Measurements from ENCODE around the gene EPHX1. TPM values are rescaled to one million over a fixed set of nuclear protein-coding genes. Genes with fewer than 3 reads are reported as not detected.

Gene EPHX1
- total RNA-seq, 1 donor = 3.2 TPM

GRCh38 chr1:225859151-225859550 is 49.2 kb downstream of the EPHX1 start:
- no peak for DNase-seq (ENCODE audit: low read depth in 2 of 3, low spot score in 2 of 3)

- DNase-seq (ENCODE audit: low read depth in 2 of 3, low spot score in 2 of 3) = no peak
Observed at GRCh38 chr1:225860107-225860506, 50.2 kb downstream of the EPHX1 start.

GRCh38 chr1:225860876-225861441 is 51.0 kb downstream of the EPHX1 start:
- DNase-seq (ENCODE audit: low read depth in 2 of 3, low spot score in 2 of 3) = no peak

- DNase-seq (ENCODE audit: low read depth in 2 of 3, low spot score in 2 of 3) = no peak
Observed at GRCh38 chr1:225861834-225862580, 52.1 kb downstream of the EPHX1 start.

- DNase-seq (ENCODE audit: low read depth in 2 of 3, low spot score in 2 of 3) = no peak
Observed at GRCh38 chr1:225862581-225862950, 52.6 kb downstream of the EPHX1 start.

- DNase-seq (ENCODE audit: low read depth in 2 of 3, low spot score in 2 of 3) = no peak
Observed at GRCh38 chr1:225863167-225863566, 53.2 kb downstream of the EPHX1 start.

GRCh38 chr1:225865514-225865913 is 55.6 kb downstream of the EPHX1 start:
- DNase-seq (ENCODE audit: low read depth in 2 of 3, low spot score in 2 of 3) = no peak

- peak in 2 of 3 donors; percentile 86 to 90 for DNase-seq (ENCODE audit: low read depth in 2 of 3, low spot score in 2 of 3)
Observed at GRCh38 chr1:225866061-225866837, 56.3 kb downstream of the EPHX1 start.

GRCh38 chr1:225866981-225867380 is 57.1 kb downstream of the EPHX1 start:
- DNase-seq (ENCODE audit: low read depth in 2 of 3, low spot score in 2 of 3) = no peak

GRCh38 chr1:225868631-225869330 is 58.9 kb downstream of the EPHX1 start:
- no peak for DNase-seq (ENCODE audit: low read depth in 2 of 3, low spot score in 2 of 3)

GRCh38 chr1:225870911-225871310 is 61.0 kb downstream of the EPHX1 start:
- DNase-seq (ENCODE audit: low read depth in 2 of 3, low spot score in 2 of 3) = no peak

GRCh38 chr1:225871359-225872074 is 61.6 kb downstream of the EPHX1 start:
- DNase-seq (ENCODE audit: low read depth in 2 of 3, low spot score in 2 of 3) = no peak

- DNase-seq (ENCODE audit: low read depth in 2 of 3, low spot score in 2 of 3) = no peak
Observed at GRCh38 chr1:225872075-225872430, 62.1 kb downstream of the EPHX1 start.

GRCh38 chr1:225873281-225873850 is 63.4 kb downstream of the EPHX1 start:
- no peak for DNase-seq (ENCODE audit: low read depth in 2 of 3, low spot score in 2 of 3)

GRCh38 chr1:225874431-225874830 is 64.5 kb downstream of the EPHX1 start:
- DNase-seq (ENCODE audit: low read depth in 2 of 3, low spot score in 2 of 3) = no peak

GRCh38 chr1:225875044-225875815 is 65.3 kb downstream of the EPHX1 start:
- no peak for DNase-seq (ENCODE audit: low read depth in 2 of 3, low spot score in 2 of 3)

- no peak for DNase-seq (ENCODE audit: low read depth in 2 of 3, low spot score in 2 of 3)
Observed at GRCh38 chr1:225876900-225877510, 67.1 kb downstream of the EPHX1 start.

- peak in 1 of 3 donors; percentile 46 for DNase-seq (ENCODE audit: low read depth in 2 of 3, low spot score in 2 of 3)
Observed at GRCh38 chr1:225877580-225877979, 67.7 kb downstream of the EPHX1 start.

- no peak for DNase-seq (ENCODE audit: low read depth in 2 of 3, low spot score in 2 of 3)
Observed at GRCh38 chr1:225878282-225878681, 68.4 kb downstream of the EPHX1 start.
